GM21526 (cell line): ENCODE data around the gene SUMF1.
"Not testable (repeated sequence)": the region's sequence is repeated elsewhere in the genome, so short reads cannot be mapped to it uniquely, and the experiment has no call there.

ENCODE experiments used
- ATAC-seq: cut with Tn5 transposase; IDR thresholded peaks from one replicate; pipeline ENCODE4 v1.9.1; 2021; ENCODE audit warnings: moderate library complexity; ENCODE audit not compliant: unreplicated experiment, low FRiP score

The SUMF1 gene

GRCh38 chr3:4464576-4464975 lies 2.5 kb downstream of the SUMF1 start:
- ATAC-seq, result no peak

GRCh38 chr3:4462369-4463040 lies 4.6 kb downstream of the SUMF1 start:
- ATAC-seq, result no peak

GRCh38 chr3:4461468-4462090 lies 5.5 kb downstream of the SUMF1 start:
- ATAC-seq, result no peak

- no peak for ATAC-seq
These were observed 6.7 kb downstream of the SUMF1 start for GRCh38 chr3:4460334-4460733.

GRCh38 chr3:4458961-4459360 lies 8.1 kb downstream of the SUMF1 start:
- no peak for ATAC-seq

GRCh38 chr3:4456780-4457179 lies 10.3 kb downstream of the SUMF1 start:
- not testable (repeated sequence) for ATAC-seq

- ATAC-seq, result no peak
These were observed 12.9 kb downstream of the SUMF1 start for GRCh38 chr3:4454142-4454541.

GRCh38 chr3:4449043-4449805 lies 17.8 kb downstream of the SUMF1 start:
- ATAC-seq, result no peak

- ATAC-seq, result no peak
These were observed 18.9 kb downstream of the SUMF1 start for GRCh38 chr3:4448187-4448586.

GRCh38 chr3:4447295-4447999 lies 19.6 kb downstream of the SUMF1 start:
- no peak for ATAC-seq

GRCh38 chr3:4440951-4441350 lies 26.1 kb downstream of the SUMF1 start:
- ATAC-seq, result no peak

GRCh38 chr3:4438296-4438695 lies 28.8 kb downstream of the SUMF1 start:
- no peak for ATAC-seq

- no peak for ATAC-seq
These were observed 34.8 kb downstream of the SUMF1 start for GRCh38 chr3:4432259-4432658.

GRCh38 chr3:4429648-4430350 lies 37.3 kb downstream of the SUMF1 start:
- no peak for ATAC-seq

- peak; percentile 83 for ATAC-seq
These were observed 40.2 kb downstream of the SUMF1 start for GRCh38 chr3:4426782-4427344.

GRCh38 chr3:4426261-4426781 lies 40.7 kb downstream of the SUMF1 start:
- ATAC-seq, result no peak

- ATAC-seq, result no peak
These were observed 41.4 kb downstream of the SUMF1 start for GRCh38 chr3:4425707-4426106.

- no peak for ATAC-seq
These were observed 42.0 kb downstream of the SUMF1 start for GRCh38 chr3:4425055-4425454.

GRCh38 chr3:4421121-4421520 lies 45.9 kb downstream of the SUMF1 start:
- peak; percentile 59 for ATAC-seq

- no peak for ATAC-seq
These were observed 47.1 kb downstream of the SUMF1 start for GRCh38 chr3:4419920-4420319.
